ENCODE measurements around the gene DPEP2.
A peak's percentile ranks its signal among the peaks of the same experiment; 100 is the strongest.

The DPEP2 gene

GRCh38 chr16:67992661-67993206 is 6.5 kb downstream of the DPEP2 start:
- no peak for DNase-seq (ENCODE audit: insufficient read length, low spot score)
- no peak for FAIRE-seq
- TF ChIP-seq TAF1 (IDR thresholded peaks at IDR 0.05; ENCODE audit: low read depth, low read length) (no peak), POU2F2 (IDR thresholded peaks at IDR 0.05; ENCODE audit: low read depth, low read length) (no peak), POLR2A (IDR thresholded peaks at IDR 0.05; ENCODE audit: low read depth, low read length) (no peak), PAX5 (IDR thresholded peaks at IDR 0.05; ENCODE audit: insufficient read depth, low read length, severe bottlenecking) (no peak), POLR2AphosphoS5 (IDR thresholded peaks at IDR 0.05; ENCODE audit: low read depth, low read length) (no peak), SPI1 (IDR thresholded peaks at IDR 0.05; ENCODE audit: low read depth, low read length) (no peak)

- FAIRE-seq (no peak), DNase-seq (ENCODE audit: insufficient read length, low spot score) (no peak)
- TF ChIP-seq TAF1 (IDR thresholded peaks at IDR 0.05; ENCODE audit: low read depth, low read length) (no peak), POLR2A (IDR thresholded peaks at IDR 0.05; ENCODE audit: low read depth, low read length) (no peak), POU2F2 (IDR thresholded peaks at IDR 0.05; ENCODE audit: low read depth, low read length) (no peak), SPI1 (IDR thresholded peaks at IDR 0.05; ENCODE audit: low read depth, low read length) (no peak), PAX5 (IDR thresholded peaks at IDR 0.05; ENCODE audit: insufficient read depth, low read length, severe bottlenecking) (no peak), POLR2AphosphoS5 (IDR thresholded peaks at IDR 0.05; ENCODE audit: low read depth, low read length) (no peak)
These were observed 9.3 kb downstream of the DPEP2 start for GRCh38 chr16:67990018-67990386.

DNA sequence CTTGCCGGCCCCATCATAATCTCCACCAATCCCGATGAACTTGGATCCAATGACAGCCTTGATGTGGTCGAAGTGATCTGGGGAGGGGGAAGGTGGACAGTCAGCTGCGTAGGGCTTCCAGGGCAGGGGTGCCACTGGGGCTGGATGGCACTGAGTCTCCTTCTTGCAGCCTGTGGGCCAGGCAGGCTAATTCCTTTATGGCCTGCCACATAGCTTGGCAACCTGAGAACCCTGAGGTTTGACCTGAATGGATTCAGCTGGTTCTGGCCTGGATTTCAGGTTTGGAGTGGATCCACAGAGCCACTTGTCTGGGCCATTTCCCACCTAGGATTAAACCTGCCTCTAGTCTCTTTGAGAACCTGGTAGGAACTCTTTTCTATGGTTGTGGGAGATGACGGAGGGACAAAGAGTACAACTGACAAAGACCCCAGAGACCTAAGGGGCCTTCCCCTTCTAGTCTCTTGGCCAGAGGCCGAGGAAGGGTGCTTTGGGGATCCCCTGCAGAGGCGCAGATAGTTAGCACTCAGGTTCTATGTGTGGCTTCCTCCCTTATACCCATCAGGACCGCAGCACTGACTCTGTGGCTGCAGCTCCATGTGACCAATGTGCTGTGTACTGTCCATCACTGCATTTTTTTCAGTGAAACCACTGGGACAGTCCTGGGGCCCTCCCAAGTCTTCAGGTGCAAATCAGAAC is 9.8 kb downstream of the DPEP2 start:
- TF ChIP-seq SPI1 (IDR thresholded peaks at IDR 0.05; ENCODE audit: low read depth, low read length) (peak; percentile 30; the same call in 1 of the 2 replicates), POU2F2 (IDR thresholded peaks at IDR 0.05; ENCODE audit: low read depth, low read length) (no peak)
- FAIRE-seq (no peak), DNase-seq (ENCODE audit: insufficient read length, low spot score) (no peak)

- FAIRE-seq: no peak
- no peak for TF ChIP-seq POLR2AphosphoS5 (IDR thresholded peaks at IDR 0.05; ENCODE audit: low read depth, low read length)
- no peak for TF ChIP-seq PAX5 (IDR thresholded peaks at IDR 0.05; ENCODE audit: insufficient read depth, low read length, severe bottlenecking)
- TF ChIP-seq POU2F2 (IDR thresholded peaks at IDR 0.05; ENCODE audit: low read depth, low read length): no peak
- TF ChIP-seq SPI1 (IDR thresholded peaks at IDR 0.05; ENCODE audit: low read depth, low read length): no peak
- TF ChIP-seq POLR2A (IDR thresholded peaks at IDR 0.05; ENCODE audit: low read depth, low read length): no peak
- no peak for TF ChIP-seq TAF1 (IDR thresholded peaks at IDR 0.05; ENCODE audit: low read depth, low read length)
- no peak for DNase-seq (ENCODE audit: insufficient read length, low spot score)
These were observed 10.6 kb downstream of the DPEP2 start for GRCh38 chr16:67988675-67989074.

GRCh38 chr16:67987460-67988160 is 11.7 kb downstream of the DPEP2 start:
- FAIRE-seq (no peak), DNase-seq (ENCODE audit: insufficient read length, low spot score) (no peak)
- TF ChIP-seq POLR2AphosphoS5 (IDR thresholded peaks at IDR 0.05; ENCODE audit: low read depth, low read length) (no peak), PAX5 (IDR thresholded peaks at IDR 0.05; ENCODE audit: insufficient read depth, low read length, severe bottlenecking) (no peak), POU2F2 (IDR thresholded peaks at IDR 0.05; ENCODE audit: low read depth, low read length) (no peak), SPI1 (IDR thresholded peaks at IDR 0.05; ENCODE audit: low read depth, low read length) (no peak), POLR2A (IDR thresholded peaks at IDR 0.05; ENCODE audit: low read depth, low read length) (no peak), TAF1 (IDR thresholded peaks at IDR 0.05; ENCODE audit: low read depth, low read length) (no peak)

DNA sequence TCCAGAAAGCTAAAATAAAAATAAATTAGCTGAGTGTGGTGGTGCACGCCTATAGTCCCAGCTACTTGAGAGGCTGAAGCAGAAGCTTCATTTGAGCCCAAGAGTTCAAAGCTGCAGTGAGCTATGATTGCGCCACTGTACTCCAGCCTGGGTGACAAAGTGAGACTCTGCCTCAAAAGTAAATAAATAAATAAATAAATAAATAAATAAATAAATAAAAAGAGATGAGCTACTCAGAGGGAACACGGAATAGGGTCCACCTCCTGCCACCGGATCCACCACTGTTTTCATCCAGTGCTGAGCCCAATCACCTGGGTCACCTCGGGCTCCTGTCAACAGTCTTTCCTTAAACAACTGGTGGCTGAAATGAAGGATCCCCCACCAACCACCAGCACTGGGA is 12.3 kb downstream of the DPEP2 start:
- FAIRE-seq (no peak), DNase-seq (ENCODE audit: insufficient read length, low spot score) (no peak)

GRCh38 chr16:67982011-67982696 is 17.1 kb downstream of the DPEP2 start:
- DNase-seq (ENCODE audit: insufficient read length, low spot score) (no peak), FAIRE-seq (no peak)
- TF ChIP-seq POU2F2 (IDR thresholded peaks at IDR 0.05; ENCODE audit: low read depth, low read length): no peak
- TF ChIP-seq SPI1 (IDR thresholded peaks at IDR 0.05; ENCODE audit: low read depth, low read length): no peak
- no peak for TF ChIP-seq POLR2AphosphoS5 (IDR thresholded peaks at IDR 0.05; ENCODE audit: low read depth, low read length)
- no peak for TF ChIP-seq PAX5 (IDR thresholded peaks at IDR 0.05; ENCODE audit: insufficient read depth, low read length, severe bottlenecking)
- TF ChIP-seq POLR2A (IDR thresholded peaks at IDR 0.05; ENCODE audit: low read depth, low read length): no peak

More for the DNA sequence above, 12.3 kb downstream of the DPEP2 start:
- no peak for TF ChIP-seq POLR2AphosphoS5 (IDR thresholded peaks at IDR 0.05; ENCODE audit: low read depth, low read length)

DNA sequence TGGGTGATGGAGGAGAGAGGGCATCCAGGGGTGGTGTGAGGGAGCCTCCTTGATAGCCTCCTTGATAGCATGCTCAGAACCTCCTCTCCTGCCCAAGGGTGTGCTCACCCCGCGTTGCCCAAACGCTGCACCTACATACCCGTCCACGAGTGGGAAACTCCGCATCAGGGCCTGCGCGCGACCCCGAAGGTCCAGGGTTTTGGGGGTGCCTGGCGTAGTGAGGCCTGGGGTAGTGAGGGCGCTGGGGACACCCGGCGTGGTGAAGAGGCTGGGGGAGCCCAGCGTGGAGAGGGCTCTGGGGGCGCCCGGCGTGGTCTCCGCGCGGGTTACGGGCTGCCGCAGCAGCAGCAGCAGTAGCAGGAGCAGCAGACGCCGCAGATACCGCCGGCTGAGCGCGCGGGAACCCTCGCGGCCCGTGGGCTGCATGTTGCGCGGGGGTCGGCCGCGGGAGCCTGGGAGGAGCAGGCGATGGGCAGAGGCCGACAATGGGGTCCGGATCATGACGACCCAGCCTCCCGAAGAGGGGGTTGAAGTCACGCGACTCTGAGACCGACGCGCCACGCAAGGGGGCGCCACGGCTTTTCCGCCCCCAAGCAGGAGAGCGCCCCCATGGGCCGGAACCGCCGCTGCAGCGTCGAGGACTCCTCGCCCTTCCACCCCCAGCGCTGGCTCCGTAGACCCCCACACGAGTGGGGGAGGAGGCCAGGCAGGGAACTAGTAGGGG is 19.2 kb downstream of the DPEP2 start, which contains the start of gene DPEP3:
TSS of gene DPEP3 (minus strand) at position 545 of the 724 bp plus-strand sequence. CDS start at position 426, 119 bp downstream.
- DNase-seq (ENCODE audit: insufficient read length, low spot score) (no peak), FAIRE-seq (no peak)
- TF ChIP-seq PAX5 (IDR thresholded peaks at IDR 0.05; ENCODE audit: insufficient read depth, low read length, severe bottlenecking): no peak
- TF ChIP-seq SPI1 (IDR thresholded peaks at IDR 0.05; ENCODE audit: low read depth, low read length): no peak
- no peak for TF ChIP-seq POU2F2 (IDR thresholded peaks at IDR 0.05; ENCODE audit: low read depth, low read length)
- TF ChIP-seq POLR2AphosphoS5 (IDR thresholded peaks at IDR 0.05; ENCODE audit: low read depth, low read length): no peak
- no peak for TF ChIP-seq POLR2A (IDR thresholded peaks at IDR 0.05; ENCODE audit: low read depth, low read length)
- no peak for TF ChIP-seq TAF1 (IDR thresholded peaks at IDR 0.05; ENCODE audit: low read depth, low read length)

All from GM12891 (cell line).